ENCODE data around the gene RANBP1. TPM values are rescaled to one million over a fixed set of nuclear protein-coding genes. Genes with fewer than 3 reads are reported as not detected.

RANBP1 gene
- total RNA-seq, 2 donors from 2014 or later, result 194 to 256 TPM

DNA sequence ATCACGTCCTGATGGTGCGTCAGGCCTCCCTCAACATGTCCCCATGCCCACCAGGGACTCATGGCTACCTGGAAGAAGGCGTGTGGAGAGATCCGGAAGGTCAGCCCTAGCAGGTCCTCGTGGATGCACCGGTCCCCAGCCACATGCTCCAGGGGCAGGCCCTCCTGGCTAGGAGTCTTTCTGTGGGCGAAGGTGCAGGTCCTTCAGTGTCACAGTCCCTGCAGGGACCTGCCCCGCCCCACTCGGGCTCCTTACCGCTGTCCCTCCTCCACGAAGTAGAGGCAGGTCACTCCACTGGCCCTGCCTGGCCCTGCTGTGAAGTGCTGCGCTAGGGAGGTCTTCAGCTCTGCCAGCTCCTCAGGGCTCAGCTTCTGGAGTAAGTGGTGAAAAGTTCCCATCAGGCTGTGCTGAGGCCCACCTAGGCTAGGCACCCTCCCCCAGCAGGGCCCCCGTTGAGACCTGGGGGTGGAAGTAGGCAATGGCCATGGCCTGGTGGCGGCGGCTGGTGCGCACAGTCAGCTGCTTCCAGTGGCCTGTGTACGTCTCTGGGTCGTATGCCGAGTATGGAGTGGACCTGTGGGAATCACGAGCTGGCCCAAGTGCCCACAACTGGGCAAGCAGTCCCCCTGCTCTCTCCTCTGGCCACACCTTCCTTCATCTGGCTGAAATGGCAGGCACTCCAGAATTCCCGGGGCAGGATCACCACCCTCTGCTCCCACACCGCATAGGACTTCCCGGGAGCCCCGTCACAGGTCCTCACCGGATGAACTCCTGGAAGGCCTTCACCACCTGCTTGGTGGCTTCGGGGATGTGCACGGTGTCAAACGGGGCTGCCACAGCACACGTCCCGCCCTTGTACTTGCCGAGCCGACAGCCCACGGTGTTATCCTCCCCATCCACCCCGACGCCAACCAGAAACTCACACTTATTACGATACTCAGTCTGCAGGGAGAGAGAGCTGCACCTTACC lies 1.1 kb upstream of the RANBP1 start:
- Mint-ChIP-seq H3K36me3 (ENCODE audit: insufficient read depth in 2 of 2) (peaks cover 7 to 12% of the 10 kb centered on the region in 2 donors), H3K9me3 (no peaks in the 10 kb centered on the region), H3K27me3 (ENCODE audit: low read depth) (no peaks in the 10 kb centered on the region), H3K4me3 (peak overlapping the region; percentile 13 to 92), H3K27ac (peak overlapping the region; percentile 56), H3K4me1 (ENCODE audit: low read depth) (peaks cover 54% of the 10 kb centered on the region)
- ATAC-seq (replicated peaks in 1 of 2) (no peak), DNase-seq (no peak)

DNA sequence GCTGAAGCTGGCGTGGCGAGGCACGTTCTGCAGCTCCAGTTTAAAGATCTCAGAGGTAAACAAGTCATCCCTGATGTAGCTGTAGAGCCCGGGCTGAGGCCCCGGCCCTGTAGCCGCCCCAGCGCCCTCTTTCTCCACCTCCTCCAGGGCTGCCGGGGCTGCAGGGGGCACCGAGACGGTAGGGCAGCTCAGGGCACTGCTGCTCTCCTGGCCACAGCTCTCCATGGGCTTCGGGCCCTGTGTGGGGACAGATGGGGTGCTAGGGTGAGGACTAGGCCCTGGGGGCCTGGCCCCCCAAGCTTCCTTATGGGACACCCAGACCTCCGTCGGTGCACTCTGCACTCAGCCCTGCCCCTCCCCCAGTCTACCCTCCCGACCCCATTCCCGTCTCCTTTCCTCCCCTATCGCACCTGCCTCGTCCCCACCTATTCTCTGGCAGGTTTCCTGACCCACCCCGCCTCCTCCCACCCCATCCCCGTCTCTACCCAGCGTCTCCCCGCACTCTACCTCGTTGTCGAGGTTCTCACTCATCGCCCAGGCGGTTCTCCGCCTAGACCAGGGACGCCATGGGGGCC lies 559 bp downstream of the RANBP1 start:
- peak overlapping the region; percentile 83 to 92 for H3K4me3 Mint-ChIP-seq

DNA sequence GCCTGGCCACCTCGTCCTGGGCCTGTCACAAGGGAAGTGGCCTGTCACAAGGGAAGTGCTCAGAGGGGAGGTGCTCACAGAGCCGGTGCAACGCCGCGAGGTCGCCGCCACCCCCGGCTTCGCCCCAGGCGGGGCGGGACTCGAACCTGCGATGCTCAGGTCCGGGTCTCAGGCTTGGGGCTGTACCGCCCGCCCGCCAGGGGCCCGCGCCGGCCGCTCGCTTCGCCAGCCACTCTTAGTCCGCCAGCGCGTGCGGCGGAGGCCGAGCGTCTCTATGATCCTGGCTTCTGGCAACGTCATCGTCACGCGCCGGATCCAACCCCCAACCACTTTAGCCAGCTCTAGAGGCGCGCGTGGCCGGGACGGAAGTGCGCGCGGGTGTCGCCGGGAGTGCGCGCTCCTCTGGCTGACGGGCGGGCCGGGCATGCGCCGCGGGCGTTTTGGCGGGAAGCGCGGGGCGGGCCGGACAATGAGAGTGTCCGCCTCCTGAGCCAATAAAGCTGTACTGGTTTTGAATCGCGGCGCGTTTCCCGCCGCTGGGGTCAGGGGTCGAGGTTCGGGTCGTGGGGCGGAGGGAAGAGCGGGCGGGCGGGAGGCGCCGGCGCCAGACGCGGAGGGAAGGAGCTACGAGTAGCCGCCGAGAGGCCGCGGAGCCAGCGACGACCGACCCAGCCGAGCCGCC lies 1.2 kb downstream of the RANBP1 start, which contains the start of gene TRMT2A:
Gene TRMT2A, minus strand, starts transcription at position 276 of the 682 bp plus-strand sequence. CDS start 320 bp downstream, outside the sequence.
- no peaks in the 10 kb centered on the region for H3K9me3 Mint-ChIP-seq
- H3K4me3 Mint-ChIP-seq, result peak within 1 kb of the TSS; percentile 92
- peaks cover 65% of the 10 kb centered on the region for H3K4me1 Mint-ChIP-seq (ENCODE audit: low read depth)

More for the DNA sequence above, 559 bp downstream of the RANBP1 start:
- H3K27ac Mint-ChIP-seq, result peak overlapping the region; percentile 85
- peaks cover 63% of the 10 kb centered on the region for H3K4me1 Mint-ChIP-seq (ENCODE audit: low read depth)
- H3K27me3 Mint-ChIP-seq (ENCODE audit: low read depth), result no peaks in the 10 kb centered on the region
- no peaks in the 10 kb centered on the region for H3K9me3 Mint-ChIP-seq
- DNase-seq (no peak), ATAC-seq (replicated peaks in 1 of 2) (no peak)
- H3K36me3 Mint-ChIP-seq (ENCODE audit: insufficient read depth in 2 of 2), result peaks cover 7 to 15% of the 10 kb centered on the region in 2 donors

DNA sequence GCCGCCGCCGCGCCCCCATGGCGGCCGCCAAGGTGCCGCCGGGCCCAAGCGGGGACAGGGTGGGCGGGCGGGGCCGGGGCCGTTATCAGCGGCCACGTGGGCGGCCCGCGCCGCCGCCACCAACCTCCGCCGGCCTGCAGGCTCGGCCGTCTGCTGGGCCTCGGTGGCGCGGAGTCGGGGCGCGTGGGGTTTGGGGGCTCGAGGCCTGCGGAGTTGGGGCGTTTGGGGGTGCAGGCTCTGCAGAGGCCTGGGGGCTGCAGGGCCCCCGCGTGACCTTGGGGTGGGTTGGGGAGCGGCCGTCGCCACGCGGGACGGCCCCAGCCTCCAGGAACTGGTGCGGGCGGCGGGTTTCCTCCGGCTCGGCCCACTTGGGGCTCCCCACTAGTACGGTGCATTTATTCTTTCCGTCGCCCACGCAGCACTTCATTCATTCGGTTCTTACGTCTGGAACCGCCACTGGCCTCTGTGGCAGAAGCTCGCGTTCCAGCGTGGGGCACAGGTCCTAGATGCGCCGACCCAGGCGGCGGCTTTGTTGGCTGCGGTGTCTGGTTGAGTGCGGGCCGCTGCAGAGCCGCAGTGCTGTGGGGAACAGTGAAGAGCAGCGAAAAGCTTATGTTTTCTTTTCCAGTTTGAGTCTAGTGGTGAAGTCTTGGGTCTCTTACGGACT lies 1.9 kb downstream of the RANBP1 start:
- DNase-seq, result peak; percentile 81 to 89
- peaks cover 63% of the 10 kb centered on the region for H3K4me1 Mint-ChIP-seq (ENCODE audit: low read depth)
- peaks cover 7 to 23% of the 10 kb centered on the region in 2 donors for H3K36me3 Mint-ChIP-seq (ENCODE audit: insufficient read depth in 2 of 2)

More for the DNA sequence above, 1.2 kb downstream of the RANBP1 start, which contains the start of gene TRMT2A:
- peaks cover 7 to 19% of the 10 kb centered on the region in 2 donors for H3K36me3 Mint-ChIP-seq (ENCODE audit: insufficient read depth in 2 of 2)
- H3K27ac Mint-ChIP-seq, result peak within 1 kb of the TSS; percentile 85
- DNase-seq, result peak; percentile 97 to 98
- no peaks in the 10 kb centered on the region for H3K27me3 Mint-ChIP-seq (ENCODE audit: low read depth)
- ATAC-seq (replicated peaks in 1 of 2), result peak; percentile 83

DNA sequence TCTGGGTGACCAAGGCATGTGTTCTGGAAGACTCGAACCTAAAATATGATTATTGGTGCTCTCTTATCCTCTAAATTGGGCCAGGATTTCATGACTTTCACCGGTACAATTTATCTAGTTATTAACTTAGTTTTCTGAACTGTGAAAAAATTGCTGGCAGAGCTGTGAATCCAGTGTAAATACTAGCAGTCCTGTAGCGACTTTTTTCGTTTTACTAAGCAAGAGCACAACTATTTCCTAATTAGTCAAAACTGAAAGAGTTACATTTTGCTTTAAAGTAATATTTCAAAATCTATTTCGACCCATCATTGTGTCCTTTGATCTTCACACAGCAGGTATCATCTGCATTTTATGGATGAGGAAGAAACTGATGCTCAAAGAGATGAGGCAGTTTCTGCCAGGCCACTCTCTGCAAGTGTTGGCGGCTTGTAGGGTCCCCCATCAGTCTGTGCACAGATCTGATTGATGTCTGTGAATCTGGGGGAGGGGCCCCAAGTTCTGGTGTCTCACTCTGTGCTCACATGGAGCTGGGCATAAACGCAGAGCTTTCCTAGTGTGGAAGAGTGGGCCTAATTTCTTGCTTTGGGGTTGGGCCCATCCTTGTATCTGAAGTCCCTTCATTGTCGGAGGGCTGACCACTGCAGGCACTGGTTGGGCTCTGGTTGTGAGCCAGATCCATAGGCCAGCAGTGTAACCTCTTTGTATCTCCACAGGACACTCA lies 2.6 kb downstream of the RANBP1 start:
- DNase-seq, result no peak
- Mint-ChIP-seq H3K9me3 (no peaks in the 10 kb centered on the region), H3K4me3 (peak overlapping the region; percentile 87 to 92), H3K36me3 (ENCODE audit: insufficient read depth in 2 of 2) (peaks cover 9 to 25% of the 10 kb centered on the region in 2 donors), H3K27me3 (ENCODE audit: low read depth) (no peaks in the 10 kb centered on the region), H3K27ac (peak overlapping the region; percentile 83), H3K4me1 (ENCODE audit: low read depth) (peaks cover 63% of the 10 kb centered on the region)
- no peak for ATAC-seq (replicated peaks in 1 of 2)

More for the DNA sequence above, 1.9 kb downstream of the RANBP1 start:
- H3K4me3 Mint-ChIP-seq, result peak overlapping the region; percentile 87 to 92
- no peaks in the 10 kb centered on the region for H3K9me3 Mint-ChIP-seq
- ATAC-seq (replicated peaks in 1 of 2), result peak; percentile 51
- H3K27ac Mint-ChIP-seq, result peak overlapping the region; percentile 83
- H3K27me3 Mint-ChIP-seq (ENCODE audit: low read depth), result no peaks in the 10 kb centered on the region

DNA sequence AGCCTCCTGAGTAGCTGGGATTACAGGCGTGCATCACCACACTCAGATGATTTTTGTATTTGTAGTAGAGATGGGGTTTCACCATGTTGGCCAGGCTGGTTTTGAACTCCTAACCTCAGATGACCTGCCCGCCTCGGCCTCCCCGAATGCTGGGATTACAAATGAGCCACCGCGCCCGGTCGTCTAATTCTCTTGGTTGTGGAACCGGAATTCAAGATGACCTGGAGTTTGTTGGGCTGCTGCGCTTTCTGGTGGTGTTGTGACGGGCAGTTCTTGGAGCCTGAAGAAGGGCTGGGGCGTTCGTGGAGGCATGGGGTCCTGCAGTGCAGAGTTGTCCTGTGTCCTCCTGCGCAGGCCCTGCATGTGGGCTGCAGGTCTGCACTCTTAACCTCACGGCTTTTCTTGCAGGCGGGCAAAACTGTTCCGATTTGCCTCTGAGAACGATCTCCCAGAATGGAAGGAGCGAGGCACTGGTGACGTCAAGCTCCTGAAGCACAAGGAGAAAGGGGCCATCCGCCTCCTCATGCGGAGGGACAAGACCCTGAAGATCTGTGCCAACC lies 6.0 kb downstream of the RANBP1 start:
- H3K4me1 Mint-ChIP-seq (ENCODE audit: low read depth), result peaks cover 47% of the 10 kb centered on the region
- H3K27ac Mint-ChIP-seq, result peak overlapping the region; percentile 65
- no peak for ATAC-seq (replicated peaks in 1 of 2)
- no peaks in the 10 kb centered on the region for H3K27me3 Mint-ChIP-seq (ENCODE audit: low read depth)
- H3K9me3 Mint-ChIP-seq, result no peaks in the 10 kb centered on the region
- no peak overlapping the region for H3K4me3 Mint-ChIP-seq
- peaks cover 9 to 25% of the 10 kb centered on the region in 2 donors for H3K36me3 Mint-ChIP-seq (ENCODE audit: insufficient read depth in 2 of 2)
- no peak for DNase-seq

DNA sequence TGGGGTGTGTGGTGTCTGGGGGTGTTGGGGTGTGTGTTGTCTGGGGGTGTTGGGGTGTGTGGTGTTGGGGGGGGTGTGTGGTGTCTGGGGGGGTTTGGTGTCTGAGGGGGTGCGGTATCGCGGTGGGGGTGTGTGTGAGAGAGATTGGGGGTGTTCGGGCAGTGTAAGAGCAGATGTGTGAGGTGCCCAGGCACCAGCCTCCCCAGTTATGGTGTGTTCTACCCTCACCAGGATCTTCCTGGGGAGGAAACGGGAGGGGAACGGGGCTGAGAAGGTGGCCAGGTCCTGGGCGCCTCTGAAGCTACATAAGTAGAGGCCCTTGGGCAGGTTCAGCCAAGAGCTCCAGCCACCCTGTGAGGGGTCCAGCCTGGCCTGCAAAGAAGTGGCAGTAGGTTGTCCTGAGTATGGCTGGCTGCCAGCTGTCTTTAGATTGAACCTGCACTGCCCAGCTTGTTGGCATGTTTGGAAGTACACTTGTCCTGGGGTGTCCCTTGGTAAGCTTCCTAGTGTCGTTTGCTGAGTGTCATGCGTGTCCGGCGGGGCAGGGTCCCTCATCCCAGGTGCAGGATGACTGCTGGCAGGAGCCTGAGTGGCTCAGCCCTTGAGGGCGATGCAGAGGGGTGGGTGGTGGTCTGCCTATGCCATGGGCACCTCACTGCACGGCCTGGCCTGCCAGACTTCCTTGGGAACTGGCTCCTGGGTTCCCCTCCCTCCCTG lies 7.6 kb downstream of the RANBP1 start:
- no peak overlapping the region for H3K4me3 Mint-ChIP-seq

DNA sequence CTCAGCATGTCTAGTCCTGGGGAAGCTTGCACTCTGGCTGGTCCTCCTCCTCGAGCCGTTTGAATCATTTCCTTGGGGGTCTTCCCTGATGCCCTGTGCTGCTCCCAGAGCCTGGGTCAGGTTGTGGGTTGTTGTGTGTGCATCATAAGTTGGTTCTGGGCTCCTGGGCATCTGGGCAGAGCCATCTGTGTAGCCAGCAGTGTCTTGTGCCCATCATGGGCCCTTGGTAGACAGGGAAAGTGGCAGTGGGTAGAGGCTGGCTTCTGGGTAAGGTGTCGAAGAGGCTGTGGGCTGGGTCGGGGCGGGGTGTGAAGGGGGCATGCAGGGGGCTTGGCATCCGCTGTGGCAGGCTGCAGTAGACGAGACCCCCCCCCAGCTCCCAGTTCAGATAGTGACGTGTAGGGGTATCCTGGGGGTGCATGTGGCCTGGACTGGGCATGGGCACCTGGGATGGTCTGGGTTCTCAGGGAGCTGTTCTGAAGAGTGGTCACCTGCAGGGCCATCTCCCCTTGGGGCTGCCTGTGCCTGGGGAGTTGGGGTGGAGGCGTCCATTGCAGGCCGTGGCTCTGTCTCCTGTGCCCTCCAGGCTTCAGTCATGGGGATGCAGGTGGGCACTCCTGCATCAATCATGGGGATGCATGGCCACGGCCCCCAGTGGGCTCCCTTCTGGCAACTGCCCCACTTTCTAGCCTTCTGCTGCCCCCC lies 8.3 kb downstream of the RANBP1 start:
- H3K27ac Mint-ChIP-seq, result peak overlapping the region; percentile 19

More for the DNA sequence above, 7.6 kb downstream of the RANBP1 start:
- ATAC-seq (replicated peaks in 1 of 2) (no peak), DNase-seq (no peak)
- H3K27me3 Mint-ChIP-seq (ENCODE audit: low read depth), result no peaks in the 10 kb centered on the region
- peaks cover 6 to 26% of the 10 kb centered on the region in 2 donors for H3K36me3 Mint-ChIP-seq (ENCODE audit: insufficient read depth in 2 of 2)
- no peaks in the 10 kb centered on the region for H3K9me3 Mint-ChIP-seq
- no peak overlapping the region for H3K27ac Mint-ChIP-seq
- peaks cover 51% of the 10 kb centered on the region for H3K4me1 Mint-ChIP-seq (ENCODE audit: low read depth)

DNA sequence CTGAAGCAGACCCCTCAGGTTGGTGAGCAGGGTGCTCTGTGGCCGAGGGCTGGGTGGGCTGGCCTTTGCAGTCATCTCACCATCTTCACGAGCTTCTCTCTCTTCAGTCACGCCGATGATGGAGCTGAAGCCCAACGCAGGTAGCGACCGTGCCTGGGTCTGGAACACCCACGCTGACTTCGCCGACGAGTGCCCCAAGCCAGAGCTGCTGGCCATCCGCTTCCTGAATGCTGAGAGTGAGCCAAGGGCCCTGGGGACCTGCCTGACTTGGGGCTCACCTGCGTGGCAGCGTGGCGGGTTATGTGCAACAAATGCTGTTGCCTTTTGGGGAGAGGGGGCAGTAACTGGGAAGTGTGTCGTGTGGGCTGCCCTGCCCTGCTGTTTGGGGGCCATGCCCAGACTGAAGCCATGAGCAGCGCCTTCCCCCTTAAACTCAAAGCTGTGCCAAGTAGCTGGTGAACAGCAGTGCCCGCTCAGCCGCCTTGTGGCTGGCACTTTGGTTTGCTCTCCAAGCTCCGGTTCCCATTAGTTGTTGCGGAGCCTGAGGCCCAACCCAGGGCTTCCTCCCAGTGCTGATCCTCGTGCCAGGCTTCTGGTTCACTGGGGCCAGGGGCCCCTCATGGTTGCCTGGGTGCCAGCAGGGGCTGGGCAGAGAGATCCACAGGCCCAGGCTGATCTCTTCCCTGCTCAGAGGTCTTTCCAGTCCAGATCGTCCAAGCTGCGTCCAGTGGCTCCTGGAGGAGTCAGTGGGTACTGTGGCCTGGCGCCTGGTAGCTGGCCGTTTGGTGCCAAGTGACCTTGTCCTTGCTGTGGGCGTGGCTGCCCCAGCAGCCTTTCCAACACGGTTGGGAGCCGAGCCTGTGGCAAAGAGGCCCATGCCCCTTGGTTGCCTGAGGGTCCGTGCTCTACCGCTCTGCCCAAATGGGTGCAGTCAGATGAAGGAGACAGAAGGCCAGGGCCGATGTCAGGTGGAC lies 9.6 kb downstream of the RANBP1 start:
- Mint-ChIP-seq H3K4me3 (no peak overlapping the region), H3K9me3 (no peaks in the 10 kb centered on the region), H3K27me3 (ENCODE audit: low read depth) (no peaks in the 10 kb centered on the region), H3K36me3 (ENCODE audit: insufficient read depth in 2 of 2) (peaks cover 3 to 19% of the 10 kb centered on the region in 2 donors), H3K4me1 (ENCODE audit: low read depth) (peaks cover 47% of the 10 kb centered on the region), H3K27ac (no peak overlapping the region)
- ATAC-seq (replicated peaks in 1 of 2), result no peak
- no peak for DNase-seq

More for the DNA sequence above, 8.3 kb downstream of the RANBP1 start:
- H3K36me3 Mint-ChIP-seq (ENCODE audit: insufficient read depth in 2 of 2), result peaks cover 3 to 22% of the 10 kb centered on the region in 2 donors
- DNase-seq (no peak), ATAC-seq (replicated peaks in 1 of 2) (no peak)
- H3K27me3 Mint-ChIP-seq (ENCODE audit: low read depth), result no peaks in the 10 kb centered on the region
- peaks cover 51% of the 10 kb centered on the region for H3K4me1 Mint-ChIP-seq (ENCODE audit: low read depth)
- no peak overlapping the region for H3K4me3 Mint-ChIP-seq
- no peaks in the 10 kb centered on the region for H3K9me3 Mint-ChIP-seq
